ENCODE data around the gene FCRL1. TPM values are rescaled to one million over a fixed set of nuclear protein-coding genes. Genes with fewer than 3 reads are reported as not detected.

FCRL1 gene
- total and polyA plus RNA-seq, 2 of the 8 experiments (the other 6 are each of a cell fraction or from before 2014, with no cell fraction given): not detected

GRCh38 chr1:157829711-157830110 lies 9.8 kb upstream of the FCRL1 start:
- no peak overlapping the region for H3K4me2 ChIP-seq (ENCODE audit: insufficient read depth in 1 of 2, low read depth in 2 of 2, low read length in 2 of 2)
- no peak overlapping the region for H2BK12ac ChIP-seq (ENCODE audit: low read depth, low read length)
- H2BK5ac ChIP-seq (ENCODE audit: low read depth, low read length): no peak overlapping the region
- H3K27me3 ChIP-seq (replicated peaks in 1 of 4; ENCODE audit: control insufficient read depth in 3 of 4, extremely low read depth in 1 of 4, insufficient read depth in 3 of 4, low read length in 3 of 4): no peaks in the 10 kb centered on the region
- ChIA-PET CTCF (ENCODE audit: partially characterized antibody) (interaction anchor here (0.7 to 2.3 kb wide), 6 partner anchors 9 to 60 kb away, joined by 3 to 8 read pairs (median 3); no protein-coding TSS in a partner anchor), POLR2A (ENCODE audit: partially characterized antibody) (no interaction called here)
- H4K5ac ChIP-seq (ENCODE audit: insufficient read length, low read depth, low read length): no peak overlapping the region
- H4K91ac ChIP-seq (replicated peaks; ENCODE audit: insufficient read length, low read length): no peak overlapping the region
- no peak overlapping the region for H2BK20ac ChIP-seq (ENCODE audit: low read length)
- H2AFZ ChIP-seq (ENCODE audit: low read length): no peak overlapping the region
- H2AK5ac ChIP-seq (ENCODE audit: low read depth, low read length): no peak overlapping the region
- H3K56ac ChIP-seq (replicated peaks; ENCODE audit: insufficient read length, low read depth, low read length): no peak overlapping the region
- no peak overlapping the region for H3K14ac ChIP-seq (ENCODE audit: insufficient read length)
- WGBS, 2 experiments (ENCODE audit: extremely low coverage in 1 of 2, insufficient coverage in 1 of 2, insufficient read length in 1 of 2, insufficient replicate concordance in 2 of 2, low coverage in 1 of 2, low lambda C conversion rate in 2 of 2, missing lambda C conversion rate in 1 of 2): 83% methylated on average over 3 of the region's 3 CpGs; no CpG with 5 or more reads in 1 of the 2 experiments
- no peaks in the 10 kb centered on the region for H3K4me1 ChIP-seq (replicated peaks in 1 of 4; ENCODE audit: control insufficient read depth in 3 of 4, insufficient read depth in 4 of 4, low read length in 3 of 4)
- no peak overlapping the region for H3K18ac ChIP-seq (ENCODE audit: extremely low read depth, low read length)
- DNase-seq (ENCODE audit: low read depth in 1 of 2, low spot score in 2 of 2) (no peak), FAIRE-seq (no peak)
- no peak overlapping the region for H2BK120ac ChIP-seq (replicated peaks; ENCODE audit: low read depth, low read length)
- no peak overlapping the region for H3K27ac ChIP-seq (ENCODE audit: low read depth, low read length)
- no peak overlapping the region for H3K9ac ChIP-seq (replicated peaks in 1 of 4; ENCODE audit: extremely low read depth in 1 of 4, low read depth in 3 of 4, low read length in 3 of 4)
- H4K20me1 ChIP-seq (replicated peaks in 1 of 2; ENCODE audit: control insufficient read depth in 1 of 2, insufficient read depth in 2 of 2, low read length in 2 of 2): no peaks in the 10 kb centered on the region
- no peaks in the 10 kb centered on the region for H3K23me2 ChIP-seq (ENCODE audit: low read depth, low read length)
- H3K36me3 ChIP-seq (ENCODE audit: control insufficient read depth in 2 of 4, insufficient read depth in 4 of 4, low read length in 3 of 4): no peaks in the 10 kb centered on the region
- H3K79me2 ChIP-seq (ENCODE audit: control insufficient read depth in 1 of 2, insufficient read depth in 2 of 2, low read length in 2 of 2): no peaks in the 10 kb centered on the region
- no peak for TF ChIP-seq POLR2AphosphoS5 (IDR thresholded peaks at IDR 0.05; ENCODE audit: low read depth, low read length)
- no peak for TF ChIP-seq RAD21 (IDR thresholded peaks at IDR 0.05 in 1 of 2, conservative IDR thresholded peaks at IDR 0.05 in 1 of 2; ENCODE audit: low read depth in 2 of 2, low read length in 2 of 2)
- no peak for TF ChIP-seq CTBP2 (IDR thresholded peaks at IDR 0.05; ENCODE audit: borderline replicate concordance, insufficient read depth, insufficient read length, low read length)
- TF ChIP-seq YY1 (IDR thresholded peaks at IDR 0.05; ENCODE audit: low read depth, low read length): no peak
- TF ChIP-seq SIN3A (conservative IDR thresholded peaks at IDR 0.05 in 1 of 2, IDR thresholded peaks at IDR 0.05 in 1 of 2; ENCODE audit: low read depth in 1 of 2, low read length in 2 of 2): no peak
- no peak for TF ChIP-seq TEAD4 (IDR thresholded peaks at IDR 0.05; ENCODE audit: low read depth, low read length)
- TF ChIP-seq ATF3 (IDR thresholded peaks at IDR 0.05; ENCODE audit: insufficient read depth, low read depth, low read length): no peak
- no peak for TF ChIP-seq FOSL1 (IDR thresholded peaks at IDR 0.05; ENCODE audit: insufficient read depth, low read depth, low read length)
- TF ChIP-seq BACH1 (IDR thresholded peaks at IDR 0.05; ENCODE audit: low read length): no peak
- TF ChIP-seq PHF8 (conservative IDR thresholded peaks at IDR 0.05; ENCODE audit: low read depth, low read length): no peak
- H3K79me1 ChIP-seq (ENCODE audit: low read depth, low read length): no peaks in the 10 kb centered on the region
- H3K4me3 ChIP-seq (ENCODE audit: extremely low read depth in 1 of 4, insufficient read depth in 2 of 4, low read depth in 3 of 4, low read length in 4 of 4): no peak overlapping the region
- H3K9me3 ChIP-seq (ENCODE audit: insufficient read depth in 2 of 2, low read depth in 1 of 2, low read length in 1 of 2): no peaks in the 10 kb centered on the region
- H4K8ac ChIP-seq (ENCODE audit: extremely low read depth, insufficient read depth, low read length): no peak overlapping the region
- no peak overlapping the region for H2BK15ac ChIP-seq (ENCODE audit: low read length)
- H3K4ac ChIP-seq (replicated peaks; ENCODE audit: insufficient read length, low read depth, low read length): no peak overlapping the region
- H3K23ac ChIP-seq (ENCODE audit: insufficient read length): no peak overlapping the region

Measured in H1 (cell line).